Amygdala (tissue), 56 donors: Measurements from ENCODE around the gene P2RX6.
"Not testable (repeated sequence)": the region's sequence is repeated elsewhere in the genome, so short reads cannot be mapped to it uniquely, and the experiment has no call there.

Source experiments
- DNase-seq, 56 donors: peaks; one replicate each; lab custom pipeline; 2025; lab: John Stamatoyannopoulos, UW

Gene P2RX6

GRCh38 chr22:20993304-20994127, 21.4 kb upstream of the P2RX6 start:
- DNase-seq: no peak

GRCh38 chr22:20994128-20994901, 20.6 kb upstream of the P2RX6 start:
- DNase-seq: no peak

GRCh38 chr22:20994902-20995241, 20.1 kb upstream of the P2RX6 start:
- DNase-seq: no peak

- DNase-seq: no peak
Observed at GRCh38 chr22:20995329-20996030, 19.5 kb upstream of the P2RX6 start.

DNA sequence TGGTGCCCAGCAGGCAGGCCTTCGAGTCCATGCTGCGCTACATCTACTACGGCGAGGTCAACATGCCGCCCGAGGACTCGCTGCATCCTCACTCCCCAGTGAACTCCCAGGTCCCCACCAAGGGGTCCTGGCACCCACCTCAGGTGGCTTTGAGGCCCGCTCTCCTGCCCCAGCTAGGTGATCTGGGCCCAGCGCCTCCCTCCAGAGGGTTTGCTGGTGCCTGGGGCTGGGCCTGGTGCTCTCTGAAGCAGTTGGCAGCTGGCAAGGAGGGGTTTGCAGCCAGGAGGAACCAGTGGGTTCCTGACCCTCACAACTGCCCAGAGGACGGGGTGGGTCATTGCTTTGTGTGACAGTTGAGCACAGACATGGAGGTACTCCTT, 18.9 kb upstream of the P2RX6 start:
- no peak for DNase-seq

DNA sequence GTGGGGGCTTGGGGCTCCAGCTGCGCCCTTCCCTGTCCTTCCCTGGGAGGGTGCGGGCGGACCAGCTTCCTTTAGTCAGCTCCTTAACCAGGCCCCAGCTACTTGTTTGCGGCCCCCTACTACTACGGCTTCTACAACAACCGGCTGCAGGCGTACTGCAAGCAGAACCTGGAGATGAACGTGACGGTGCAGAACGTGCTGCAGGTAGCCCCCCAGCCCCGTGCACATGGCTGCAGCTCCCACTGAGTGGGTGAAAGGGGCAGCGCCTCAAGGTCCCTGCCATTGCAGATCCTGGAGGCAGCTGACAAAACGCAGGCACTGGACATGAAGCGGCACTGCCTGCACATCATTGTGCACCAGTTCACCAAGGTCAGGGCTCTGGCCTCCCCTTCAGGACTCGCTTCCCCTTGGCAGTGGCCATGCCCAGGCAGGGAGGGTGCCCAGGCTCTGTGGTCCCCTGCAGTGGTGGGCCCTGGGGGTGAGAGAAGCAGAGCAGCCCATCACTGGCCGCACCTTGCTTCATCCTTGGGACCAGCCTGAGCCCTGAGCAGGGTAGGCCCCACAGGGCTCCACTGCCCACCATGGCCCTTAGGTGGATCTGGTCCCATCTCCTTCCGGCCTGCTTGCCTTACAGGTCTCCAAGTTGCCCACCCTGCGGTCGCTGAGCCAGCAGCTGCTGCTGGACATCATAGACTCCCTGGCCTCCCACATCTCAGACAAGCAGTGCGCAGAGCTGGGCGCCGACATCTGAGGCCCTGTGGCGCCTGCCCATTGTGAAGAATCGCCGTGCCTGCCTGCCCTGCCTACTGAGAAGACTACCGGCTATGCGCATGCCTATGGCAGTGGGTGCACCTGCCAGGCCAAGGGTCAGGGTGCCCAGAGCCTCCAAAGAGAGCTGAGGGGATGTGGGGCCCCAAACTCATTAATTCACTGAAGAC, 18.1 kb upstream of the P2RX6 start:
- DNase-seq: no peak

- no peak for DNase-seq
Observed at GRCh38 chr22:20997536-20998257, 17.3 kb upstream of the P2RX6 start.

DNA sequence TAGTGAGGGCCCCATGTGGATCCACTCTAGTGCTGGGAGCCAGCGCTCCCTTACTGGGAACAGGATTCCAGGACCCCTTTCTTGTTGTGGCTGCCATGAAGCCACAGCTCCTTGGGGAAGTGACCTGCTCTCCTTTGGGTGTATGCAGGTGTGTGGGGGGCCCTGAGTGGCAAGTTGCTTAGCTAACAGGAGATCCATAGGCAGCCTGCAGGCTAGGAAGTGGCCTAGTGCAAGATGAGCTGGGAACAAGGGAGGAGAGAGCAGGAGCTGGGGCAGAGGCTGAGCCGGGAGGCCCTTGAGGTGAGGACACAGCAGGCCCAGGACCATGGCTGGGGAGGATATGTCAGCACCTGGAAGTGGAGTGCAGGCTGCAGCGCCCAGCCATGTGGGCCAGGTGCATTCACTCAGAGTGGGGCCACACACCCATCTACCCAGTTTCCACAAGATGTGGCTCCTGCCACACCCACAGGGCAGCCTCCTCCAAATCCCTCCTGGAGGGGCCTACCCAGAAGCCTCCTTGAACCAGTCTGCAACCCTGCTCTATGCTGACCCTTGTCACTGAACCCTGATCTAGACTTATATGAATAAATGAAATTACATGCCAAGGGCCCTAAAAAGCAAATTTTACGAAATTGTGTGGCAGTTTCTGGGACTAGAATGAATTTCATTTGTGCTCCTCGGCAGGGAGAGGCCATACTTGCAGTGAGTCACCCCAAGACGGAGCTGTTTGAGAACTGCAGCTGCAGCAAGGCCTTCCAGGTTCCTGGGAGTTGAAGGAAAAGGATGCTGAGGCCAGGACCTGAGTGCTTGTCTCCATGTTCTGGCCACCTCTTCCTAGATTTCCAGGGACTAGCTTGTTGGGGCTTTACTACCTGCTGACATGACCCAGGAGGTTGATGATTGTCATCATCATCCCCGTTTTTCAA, 16.3 kb upstream of the P2RX6 start:
- no peak for DNase-seq

DNA sequence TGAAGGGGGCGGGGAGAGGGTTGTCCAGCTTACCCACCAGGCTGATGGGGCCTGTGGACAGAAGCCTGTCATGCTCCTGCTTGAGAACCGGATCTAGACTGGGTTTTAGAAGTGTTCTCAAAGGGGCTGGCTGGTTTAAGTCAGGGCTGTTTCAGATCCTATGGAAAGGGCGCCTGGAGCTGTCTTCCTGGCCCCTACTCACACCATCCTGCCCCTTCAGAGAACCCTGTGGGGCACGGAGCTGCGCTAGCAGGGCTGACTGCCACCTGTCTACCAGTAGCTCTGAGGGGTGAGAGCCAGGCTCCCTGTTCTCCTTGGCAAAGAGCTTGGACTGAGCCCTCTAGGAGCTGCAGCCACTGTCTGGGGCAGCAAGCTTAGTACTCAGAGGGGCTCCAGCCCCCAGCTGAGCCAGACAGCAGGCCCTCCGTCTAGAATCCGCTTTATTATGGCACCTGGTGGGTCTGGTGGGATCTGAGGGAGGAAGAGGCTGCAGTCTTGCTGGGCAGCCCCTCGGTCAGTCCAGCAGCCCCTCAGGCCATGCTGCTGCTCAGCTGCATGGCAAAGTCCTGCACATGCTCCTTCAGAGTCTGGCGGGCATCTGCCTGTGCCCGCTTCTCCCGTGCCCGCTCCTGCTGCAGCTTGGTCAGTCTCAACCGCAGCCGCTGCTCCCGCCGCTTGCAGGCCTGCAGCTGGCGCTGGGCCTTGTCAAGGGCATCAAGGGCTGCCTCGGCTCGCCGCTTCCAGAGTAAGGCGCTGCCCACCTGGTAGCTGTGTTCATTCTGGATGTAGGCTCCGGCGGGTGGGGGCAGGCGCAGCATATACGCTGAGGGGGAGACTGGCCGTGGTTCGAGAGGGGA, 15.4 kb upstream of the P2RX6 start:
- no peak for DNase-seq

GRCh38 chr22:21000207-21000986, 14.6 kb upstream of the P2RX6 start:
- DNase-seq: no peak

- peak in 5 of 56 donors; percentile 51 to 64 (median 54) for DNase-seq
Observed at GRCh38 chr22:21000987-21001600, 13.9 kb upstream of the P2RX6 start.

- peak; percentile 71 to 99 (median 94) for DNase-seq
Observed at GRCh38 chr22:21001601-21002325, 13.2 kb upstream of the P2RX6 start, which contains the start of gene THAP7. THAP7 (minus strand) TSS chr22:21002118; CDS start chr22:21001911, 207 bp downstream.

DNA sequence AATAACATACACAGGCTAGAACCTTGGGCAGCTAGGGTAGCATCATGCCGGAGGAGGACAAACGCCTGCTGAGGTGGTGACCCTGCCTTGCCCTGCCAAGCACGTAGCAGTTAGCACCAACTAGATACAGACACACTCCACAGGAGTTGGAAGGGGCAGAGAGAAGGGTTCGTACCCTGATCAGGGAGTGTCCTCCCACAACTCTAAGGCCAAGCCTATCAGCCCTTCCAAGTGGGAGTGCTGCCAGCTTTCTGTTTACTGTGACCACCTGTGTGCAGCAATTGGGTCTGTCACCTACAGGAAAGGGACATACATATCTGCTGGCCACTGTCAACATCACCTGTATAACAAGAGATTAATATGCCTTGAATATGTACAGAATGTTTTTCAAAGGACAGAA, 11.2 kb upstream of the P2RX6 start:
- DNase-seq: no peak

- not testable (repeated sequence) for DNase-seq
Observed at GRCh38 chr22:21009208-21009607, 5.8 kb upstream of the P2RX6 start.

- DNase-seq: no peak
Observed at GRCh38 chr22:21009638-21010425, 5.1 kb upstream of the P2RX6 start.
